ENCODE results near the gene SRRM4. TPM values are rescaled to one million over a fixed set of nuclear protein-coding genes. Genes with fewer than 3 reads are reported as not detected.

The SRRM4 gene
- total RNA-seq, 4 donors from 2014 or later = under 0.01 to 0.14 (median 0.09) TPM; not detected in 1

DNA sequence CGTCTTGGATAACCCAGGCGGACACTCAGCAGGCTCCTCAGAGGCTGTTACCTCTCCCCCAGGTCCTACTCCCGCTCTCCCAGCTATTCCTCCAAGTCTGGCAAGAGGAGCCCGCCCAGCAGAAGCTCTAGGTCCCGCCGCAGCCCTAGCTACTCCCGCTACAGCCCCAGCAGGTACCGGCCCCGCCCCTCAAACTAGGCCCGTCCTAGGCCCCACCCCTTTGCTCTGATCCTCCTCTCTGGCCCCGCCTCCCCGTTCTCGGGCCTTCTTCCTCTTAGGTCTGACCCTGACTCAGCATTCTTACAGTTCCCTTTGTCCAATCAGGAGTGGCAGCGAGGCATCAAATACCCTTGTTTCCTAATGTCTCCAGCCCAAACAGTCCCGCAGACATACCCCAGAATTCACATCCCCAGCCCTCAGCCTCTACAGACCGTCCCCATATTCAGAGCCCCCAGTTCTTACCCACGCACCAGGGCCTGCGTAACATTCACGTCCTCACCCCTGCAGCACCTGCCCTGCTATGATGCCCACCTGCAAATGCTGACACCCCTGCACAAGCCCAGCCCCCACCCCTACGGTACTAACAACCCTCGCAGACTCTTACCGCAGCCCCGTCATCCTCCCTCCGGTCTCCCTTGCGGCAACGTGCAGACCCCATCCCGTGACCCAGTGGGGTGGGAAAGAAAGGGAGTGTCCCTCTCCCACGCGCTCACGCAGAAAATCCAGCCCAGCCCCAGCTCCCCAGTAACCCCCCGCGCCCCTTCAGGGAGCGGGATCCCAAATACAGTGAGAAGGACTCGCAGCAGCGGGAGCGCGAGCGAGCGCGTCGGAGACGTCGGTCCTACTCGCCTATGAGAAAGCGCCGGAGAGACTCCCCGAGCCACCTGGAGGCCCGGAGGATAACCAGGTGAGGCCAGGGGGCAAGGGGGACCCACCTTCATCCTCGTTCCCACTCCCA, 172.4 kb downstream of the SRRM4 start:
- Histone ChIP-seq H3K36me3 (no peaks in the 10 kb centered on the region), H3K4me1 (no peaks in the 10 kb centered on the region), H3K9me3 (peaks cover 0 to 4% of the 10 kb centered on the region in 2 donors), H3K4me3 (no peak overlapping the region), H3K27me3 (no peaks in the 10 kb centered on the region), H3K27ac (no peak overlapping the region)
- TF ChIP-seq, protein P1, sequence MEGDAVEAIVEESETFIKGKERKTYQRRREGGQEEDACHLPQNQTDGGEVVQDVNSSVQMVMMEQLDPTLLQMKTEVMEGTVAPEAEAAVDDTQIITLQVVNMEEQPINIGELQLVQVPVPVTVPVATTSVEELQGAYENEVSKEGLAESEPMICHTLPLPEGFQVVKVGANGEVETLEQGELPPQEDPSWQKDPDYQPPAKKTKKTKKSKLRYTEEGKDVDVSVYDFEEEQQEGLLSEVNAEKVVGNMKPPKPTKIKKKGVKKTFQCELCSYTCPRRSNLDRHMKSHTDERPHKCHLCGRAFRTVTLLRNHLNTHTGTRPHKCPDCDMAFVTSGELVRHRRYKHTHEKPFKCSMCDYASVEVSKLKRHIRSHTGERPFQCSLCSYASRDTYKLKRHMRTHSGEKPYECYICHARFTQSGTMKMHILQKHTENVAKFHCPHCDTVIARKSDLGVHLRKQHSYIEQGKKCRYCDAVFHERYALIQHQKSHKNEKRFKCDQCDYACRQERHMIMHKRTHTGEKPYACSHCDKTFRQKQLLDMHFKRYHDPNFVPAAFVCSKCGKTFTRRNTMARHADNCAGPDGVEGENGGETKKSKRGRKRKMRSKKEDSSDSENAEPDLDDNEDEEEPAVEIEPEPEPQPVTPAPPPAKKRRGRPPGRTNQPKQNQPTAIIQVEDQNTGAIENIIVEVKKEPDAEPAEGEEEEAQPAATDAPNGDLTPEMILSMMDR (IDR thresholded peaks at IDR 0.05) = no peak
- no peak for TF ChIP-seq POLR2A (IDR thresholded peaks at IDR 0.05)
- intact Hi-C loops (cut with DNase I; ENCODE audit: low total_unique reads) = no loop called here
- DNase-seq = peak; percentile 63 to 78

DNA sequence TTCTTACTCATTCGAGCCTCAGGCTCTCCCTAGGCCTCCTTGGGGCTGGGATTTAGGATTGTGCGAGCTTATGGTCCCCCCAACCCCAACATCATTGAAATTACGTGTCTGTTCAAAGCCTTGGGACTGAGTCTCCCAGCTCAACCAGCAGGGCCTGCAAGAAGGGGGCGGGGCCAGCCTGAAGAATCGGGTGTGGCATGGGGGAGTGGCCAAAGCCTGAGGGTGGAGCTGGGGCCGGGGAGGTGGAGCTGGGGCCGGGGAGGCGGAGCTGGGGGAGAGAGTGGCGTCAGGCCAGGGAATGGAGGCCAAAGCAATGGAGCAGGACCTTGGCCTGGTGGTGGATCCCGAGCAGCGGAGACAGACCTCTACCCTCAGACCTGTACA, 173.1 kb downstream of the SRRM4 start:
- H3K9me3 ChIP-seq = peaks cover 0 to 4% of the 10 kb centered on the region in 2 donors
- intact Hi-C loops (cut with DNase I; ENCODE audit: low total_unique reads) = no loop called here
- TF ChIP-seq POLR2A (IDR thresholded peaks at IDR 0.05) = no peak
- TF ChIP-seq, protein P1 (IDR thresholded peaks at IDR 0.05) = no peak

DNA sequence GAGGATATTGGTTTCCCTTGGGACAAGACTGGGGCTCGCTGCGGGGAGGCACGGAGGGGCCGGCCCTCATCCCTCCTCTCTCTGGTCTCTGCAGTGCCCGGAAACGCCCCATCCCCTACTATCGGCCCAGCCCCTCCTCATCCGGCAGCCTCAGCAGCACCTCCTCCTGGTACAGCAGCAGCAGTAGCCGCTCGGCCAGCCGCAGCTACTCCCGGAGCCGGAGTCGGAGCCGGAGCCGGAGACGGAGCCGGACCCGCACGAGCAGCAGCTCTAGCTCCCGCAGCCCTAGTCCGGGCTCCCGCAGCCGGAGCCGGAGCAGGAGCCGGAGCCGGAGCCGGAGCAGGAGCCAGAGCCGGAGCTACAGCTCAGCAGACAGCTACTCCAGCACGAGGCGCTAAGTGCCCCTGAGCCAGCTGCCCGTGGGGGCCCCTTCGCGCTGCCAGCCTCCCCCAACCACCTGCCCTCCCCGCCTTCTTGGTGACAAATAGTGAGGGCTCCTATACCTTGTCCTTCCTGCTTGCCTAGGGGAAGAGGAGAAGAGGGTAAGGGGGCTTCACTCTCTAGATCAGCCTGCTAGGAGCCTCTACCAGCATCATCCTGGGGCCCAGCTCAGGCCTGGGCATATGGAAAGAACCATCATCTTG, 175.2 kb downstream of the SRRM4 start:
- Histone ChIP-seq H3K36me3 (no peaks in the 10 kb centered on the region), H3K9me3 (no peaks in the 10 kb centered on the region), H3K27me3 (no peaks in the 10 kb centered on the region), H3K4me1 (no peaks in the 10 kb centered on the region), H3K4me3 (no peak overlapping the region), H3K27ac (peak overlapping the region in 1 of 2 donors; percentile 17)
- no peak for TF ChIP-seq POLR2A (IDR thresholded peaks at IDR 0.05)
- TF ChIP-seq, protein P1 (IDR thresholded peaks at IDR 0.05) = no peak
- intact Hi-C loops (cut with DNase I; ENCODE audit: low total_unique reads) = no loop called here
- DNase-seq = no peak

More for the DNA sequence above, 173.1 kb downstream of the SRRM4 start:
- Histone ChIP-seq H3K4me1 (no peaks in the 10 kb centered on the region), H3K27me3 (no peaks in the 10 kb centered on the region), H3K36me3 (no peaks in the 10 kb centered on the region), H3K4me3 (no peak overlapping the region), H3K27ac (no peak overlapping the region)
- DNase-seq = no peak

DNA sequence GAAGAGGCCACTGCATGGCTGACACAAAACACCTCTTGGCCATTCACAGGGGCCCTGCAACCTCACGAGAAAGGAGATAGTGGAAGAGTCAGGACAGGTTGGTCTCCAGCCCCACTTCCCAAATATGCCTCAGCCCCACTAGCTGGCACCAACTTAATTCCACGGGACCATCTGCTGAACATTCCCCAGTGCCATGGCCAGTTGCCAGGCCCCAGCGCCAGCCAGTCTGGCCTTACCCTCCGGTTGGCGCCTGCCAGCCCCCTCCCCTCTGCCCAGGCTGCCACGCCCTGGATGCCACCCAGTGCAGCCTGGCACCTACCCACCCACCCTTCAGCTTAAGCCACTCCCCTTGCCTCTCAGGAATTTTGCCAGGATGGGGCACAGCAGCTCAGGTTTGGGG, 176.2 kb downstream of the SRRM4 start:
- no peaks in the 10 kb centered on the region for H3K4me1 ChIP-seq
- TF ChIP-seq, protein P1 (IDR thresholded peaks at IDR 0.05) = no peak
- no peak for TF ChIP-seq POLR2A (IDR thresholded peaks at IDR 0.05)
- intact Hi-C loops (cut with DNase I; ENCODE audit: low total_unique reads) = no loop called here
- no peak overlapping the region for H3K4me3 ChIP-seq
- no peak for DNase-seq
- no peak overlapping the region for H3K27ac ChIP-seq
- no peaks in the 10 kb centered on the region for H3K9me3 ChIP-seq
- no peaks in the 10 kb centered on the region for H3K36me3 ChIP-seq
- H3K27me3 ChIP-seq = no peaks in the 10 kb centered on the region

DNA sequence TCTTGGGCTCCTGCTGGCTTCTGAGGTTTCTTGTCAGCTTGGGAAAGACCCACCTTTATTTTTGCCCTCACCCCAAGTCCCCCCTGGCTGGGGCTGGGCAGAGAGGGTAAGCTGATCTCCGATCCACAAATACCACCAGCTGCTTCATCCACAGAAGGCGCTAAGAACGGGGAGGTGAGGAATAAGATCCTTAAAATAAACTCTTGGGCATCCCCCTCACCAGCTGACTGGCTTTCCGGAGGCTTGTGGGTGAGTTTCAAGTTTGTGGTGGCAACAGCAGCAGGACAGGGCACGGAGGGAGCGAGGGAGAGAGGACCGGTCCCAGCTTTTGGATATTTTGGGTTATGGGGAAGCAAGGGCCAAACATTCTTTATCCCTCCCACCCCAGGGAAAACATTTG, 176.6 kb downstream of the SRRM4 start:
- intact Hi-C loops (cut with DNase I; ENCODE audit: low total_unique reads) = no loop called here
- Histone ChIP-seq H3K4me1 (no peaks in the 10 kb centered on the region), H3K4me3 (no peak overlapping the region), H3K27me3 (no peaks in the 10 kb centered on the region), H3K27ac (no peak overlapping the region), H3K36me3 (no peaks in the 10 kb centered on the region), H3K9me3 (no peaks in the 10 kb centered on the region)
- no peak for TF ChIP-seq POLR2A (IDR thresholded peaks at IDR 0.05)
- TF ChIP-seq, protein P1 (IDR thresholded peaks at IDR 0.05) = no peak
- no peak for DNase-seq

Data from uterus (tissue), 4 donors.